ENCODE measurements around the gene EHHADH.
"Not testable (repeated sequence)": the region's sequence is repeated elsewhere in the genome, so short reads cannot be mapped to it uniquely, and the experiment has no call there.

Gene EHHADH

DNA sequence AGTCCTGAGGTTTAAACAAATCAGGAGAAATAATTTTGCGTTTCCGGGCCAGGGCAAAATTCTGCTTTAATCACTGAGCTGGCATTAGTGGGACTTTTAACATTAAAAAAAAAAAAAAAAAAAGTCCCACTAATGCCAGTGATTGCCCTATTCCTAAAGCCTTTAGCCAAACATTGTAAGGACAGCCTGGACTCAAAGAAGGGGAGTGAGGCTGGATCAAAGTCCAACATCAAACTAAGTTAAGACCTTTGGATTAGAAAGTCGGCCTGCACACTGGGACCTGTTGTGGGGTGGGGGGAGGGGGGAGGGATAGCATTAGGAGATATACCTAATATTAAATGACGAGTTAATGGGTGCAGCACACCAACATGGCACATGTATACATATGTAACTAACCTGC is 716 bp downstream of the EHHADH start:
- DNase-seq (ENCODE audit: low read depth in 2 of 2, low spot score in 1 of 2): not testable (repeated sequence)

DNA sequence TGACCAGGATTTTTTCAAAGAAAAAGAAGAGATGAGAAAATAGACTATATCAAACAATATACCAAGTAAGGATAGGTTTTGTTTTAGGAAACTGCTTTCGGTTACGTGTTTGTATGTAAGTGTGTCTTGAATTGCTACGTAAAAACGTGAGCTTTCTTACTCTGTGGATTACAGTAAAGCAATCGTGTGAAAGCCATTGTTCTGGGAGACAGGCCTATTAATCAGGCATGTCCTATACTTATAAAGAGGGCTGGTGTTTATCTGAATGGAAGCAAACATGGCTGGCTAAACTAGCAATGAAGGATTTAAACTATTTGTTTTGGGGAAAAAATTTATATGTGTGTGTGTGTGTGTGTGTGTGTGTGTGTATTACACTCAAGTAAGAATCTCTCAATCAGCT is 2.6 kb downstream of the EHHADH start:
- no peak for DNase-seq (ENCODE audit: low read depth in 2 of 2, low spot score in 1 of 2)

DNA sequence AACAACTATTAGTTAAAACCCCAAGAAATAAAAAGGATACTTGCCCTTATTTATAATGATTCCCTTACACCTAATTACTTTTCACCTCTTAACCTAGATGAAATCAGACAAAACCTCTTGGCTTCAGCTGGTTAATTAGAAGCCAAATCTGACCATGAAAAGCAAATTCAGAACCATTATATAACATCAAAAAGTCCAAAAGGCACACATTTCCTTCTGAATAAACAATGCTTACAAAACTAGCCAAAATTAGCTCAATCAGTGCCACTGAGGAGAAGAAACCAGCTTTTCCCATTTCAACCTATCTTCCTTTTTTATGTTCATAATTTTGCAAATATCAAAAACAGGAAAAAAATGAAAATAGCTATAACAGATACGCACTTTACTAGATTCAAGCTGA is 3.2 kb downstream of the EHHADH start:
- DNase-seq (ENCODE audit: low read depth in 2 of 2, low spot score in 1 of 2): no peak

DNA sequence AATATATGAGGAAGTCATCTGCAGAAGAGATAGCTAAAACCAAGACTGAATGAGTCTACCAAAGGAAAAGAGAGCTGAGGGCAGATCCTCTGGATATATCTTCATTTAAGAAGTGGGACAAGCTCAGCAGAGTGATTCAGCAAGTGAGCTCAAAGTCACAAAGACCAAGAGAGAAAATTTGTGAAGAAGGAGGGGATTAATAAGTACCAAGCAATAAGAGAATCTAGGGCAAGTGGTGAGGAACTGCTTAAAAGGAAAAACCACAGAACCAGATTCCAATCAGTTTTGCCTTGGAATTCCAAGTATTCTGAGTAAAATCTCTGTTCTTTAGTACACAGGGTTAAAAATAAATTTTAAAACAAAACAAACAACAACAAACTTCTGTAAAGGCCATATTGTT is 3.6 kb downstream of the EHHADH start:
- DNase-seq (ENCODE audit: low read depth in 2 of 2, low spot score in 1 of 2): no peak

DNA sequence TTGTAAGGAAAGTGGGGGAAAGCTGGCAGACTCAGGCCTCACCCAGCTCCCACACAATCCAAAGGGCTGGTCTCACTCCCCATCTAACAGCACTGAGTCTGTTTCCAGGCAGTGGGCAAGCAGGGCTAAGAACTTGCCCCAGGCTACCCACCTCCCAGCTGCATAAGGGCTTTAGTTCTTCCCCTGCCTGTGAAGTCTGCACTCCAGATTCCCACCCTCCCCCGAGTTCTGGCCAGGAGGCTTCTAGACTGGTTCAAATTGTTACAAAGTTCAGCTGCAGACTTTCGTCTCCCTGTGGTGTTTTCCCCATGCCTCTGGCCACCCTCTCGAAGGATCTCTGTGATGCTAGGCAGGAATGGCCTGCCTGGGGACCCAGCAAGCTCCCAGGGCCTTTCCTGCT is 11.2 kb downstream of the EHHADH start:
- DNase-seq (ENCODE audit: low read depth in 2 of 2, low spot score in 1 of 2): no peak

DNA sequence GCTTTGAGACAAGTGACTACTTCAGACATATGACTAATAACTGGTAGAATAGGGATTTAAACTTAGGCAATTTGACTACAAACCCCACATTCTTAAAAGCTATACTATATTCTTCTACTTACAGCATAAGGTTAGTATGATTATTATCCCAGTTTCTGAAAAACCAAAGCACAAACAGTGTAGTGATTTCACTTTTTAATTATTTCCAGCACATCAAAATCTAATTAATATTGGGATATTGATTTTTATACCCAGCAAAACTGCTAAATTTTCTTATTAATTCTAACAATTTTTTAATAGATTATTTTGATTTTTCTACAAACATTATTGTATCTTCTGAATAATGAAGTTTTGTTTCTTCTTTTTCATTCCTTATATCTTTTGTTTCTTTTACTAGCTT is 16.9 kb downstream of the EHHADH start:
- no peak for DNase-seq (ENCODE audit: low read depth in 2 of 2, low spot score in 1 of 2)

DNA sequence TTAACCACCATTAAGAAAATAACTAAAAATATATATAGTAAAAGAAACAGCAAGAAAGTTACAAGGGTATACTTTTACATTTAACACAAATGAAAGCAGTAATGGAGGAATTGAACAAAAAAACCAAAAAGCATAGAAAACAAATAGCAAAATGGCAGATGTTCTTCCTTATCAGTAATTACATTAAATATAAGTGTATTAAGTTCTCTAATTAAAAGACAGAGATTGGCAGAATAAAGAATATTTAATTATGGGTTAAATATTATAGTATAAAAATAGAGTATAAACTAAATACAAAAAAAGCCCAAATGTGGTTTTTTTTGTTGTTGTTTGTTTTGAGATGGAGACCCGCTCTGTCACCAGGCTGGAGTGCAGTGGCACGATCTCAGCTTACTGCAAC is 20.5 kb downstream of the EHHADH start:
- DNase-seq (ENCODE audit: low read depth in 2 of 2, low spot score in 1 of 2): no peak

DNA sequence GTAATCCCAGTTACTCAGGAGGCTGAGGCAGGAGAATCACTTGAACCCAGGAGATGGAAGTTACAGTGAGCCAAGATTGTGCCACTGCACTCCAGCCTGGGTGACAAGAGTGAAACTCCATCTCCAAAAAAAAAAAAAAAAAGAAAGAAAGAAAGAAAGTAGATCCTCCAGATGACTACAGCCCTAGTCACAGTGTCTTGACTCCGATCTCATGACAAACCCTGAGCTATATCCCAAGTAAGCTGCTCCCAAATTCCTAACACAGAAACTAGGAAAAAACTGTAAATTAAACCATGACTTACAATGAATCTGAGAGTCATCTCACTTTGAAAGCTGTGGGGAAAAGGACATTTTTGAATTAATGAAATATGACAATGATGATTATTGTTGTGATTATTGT is 27.3 kb downstream of the EHHADH start:
- not testable (repeated sequence) for DNase-seq (ENCODE audit: low read depth in 2 of 2, low spot score in 1 of 2)

DNA sequence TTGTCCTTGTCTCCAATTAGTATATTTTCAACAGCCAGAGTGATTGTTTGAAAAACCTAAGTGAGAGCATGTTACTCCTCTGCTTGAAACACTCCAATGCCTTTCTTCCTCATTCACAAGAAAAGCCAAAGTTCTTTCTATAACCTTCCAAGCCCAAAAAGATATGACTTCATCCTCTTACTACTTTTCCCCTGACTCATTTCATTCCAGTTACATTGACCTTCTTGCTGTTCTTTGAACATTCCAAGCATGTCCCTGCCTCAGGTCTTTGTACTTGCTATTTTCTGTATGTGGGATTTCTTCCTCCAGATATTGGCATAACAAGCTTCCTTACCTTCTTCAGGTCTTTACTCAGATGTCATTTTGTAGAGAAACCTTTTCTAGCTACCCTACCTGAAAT is 28.3 kb downstream of the EHHADH start:
- DNase-seq (ENCODE audit: low read depth in 2 of 2, low spot score in 1 of 2): no peak

DNA sequence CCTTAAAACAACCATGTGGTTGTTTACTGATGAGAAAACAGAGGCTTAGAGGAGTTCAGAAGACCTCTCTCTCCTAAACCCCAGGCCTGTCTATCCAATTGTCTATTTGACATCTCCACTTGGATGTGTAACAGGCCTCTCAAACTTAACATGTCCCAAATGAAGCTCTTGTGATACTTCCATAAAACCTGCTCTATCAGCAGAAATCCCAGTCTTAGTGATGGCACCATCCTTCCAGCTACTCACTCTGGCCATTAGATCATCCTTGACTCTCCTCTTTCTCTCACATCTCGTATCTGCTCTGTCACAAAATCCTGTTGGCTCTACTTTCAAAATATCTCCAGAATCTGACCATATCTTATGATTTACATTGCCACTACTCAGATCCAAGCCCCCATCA is 28.8 kb downstream of the EHHADH start:
- DNase-seq (ENCODE audit: low read depth in 2 of 2, low spot score in 1 of 2): no peak

DNA sequence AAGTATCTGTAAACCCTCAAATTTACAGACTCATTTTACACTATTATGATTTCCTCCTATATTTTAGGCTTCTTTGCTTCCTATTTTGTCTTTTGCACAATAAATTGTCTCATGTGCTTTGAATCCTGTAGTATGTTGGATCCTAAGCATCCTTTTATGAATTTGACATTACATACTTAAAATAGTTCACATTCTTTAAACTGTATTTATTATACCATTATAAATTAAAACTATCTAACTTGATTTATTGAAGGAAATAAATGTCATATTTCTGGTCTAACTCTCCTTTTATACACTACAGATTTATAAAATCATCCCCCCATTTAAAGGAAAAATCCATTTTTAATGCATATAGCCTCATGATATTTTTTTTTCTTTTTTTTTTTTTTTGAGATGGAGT is 32.6 kb downstream of the EHHADH start:
- no peak for DNase-seq (ENCODE audit: low read depth in 2 of 2, low spot score in 1 of 2)

DNA sequence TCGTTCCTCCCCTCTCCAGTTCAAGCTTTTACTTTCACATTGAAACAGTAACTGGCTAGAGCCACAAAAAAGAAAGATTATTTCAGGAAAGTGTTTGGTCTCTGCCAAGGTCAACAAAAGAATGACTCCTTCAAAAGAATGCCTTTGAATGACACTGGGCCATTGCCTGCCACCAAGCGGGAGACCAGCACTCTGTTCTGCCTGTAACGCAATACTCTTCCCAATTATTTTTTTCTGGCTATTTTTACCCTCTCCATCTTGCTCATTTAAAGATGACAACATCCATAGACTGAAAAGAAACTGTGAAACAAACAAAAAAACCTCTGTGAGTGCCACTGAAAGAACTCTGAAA is 37.3 kb downstream of the EHHADH start:
- no peak for DNase-seq (ENCODE audit: low read depth in 2 of 2, low spot score in 1 of 2)

DNA sequence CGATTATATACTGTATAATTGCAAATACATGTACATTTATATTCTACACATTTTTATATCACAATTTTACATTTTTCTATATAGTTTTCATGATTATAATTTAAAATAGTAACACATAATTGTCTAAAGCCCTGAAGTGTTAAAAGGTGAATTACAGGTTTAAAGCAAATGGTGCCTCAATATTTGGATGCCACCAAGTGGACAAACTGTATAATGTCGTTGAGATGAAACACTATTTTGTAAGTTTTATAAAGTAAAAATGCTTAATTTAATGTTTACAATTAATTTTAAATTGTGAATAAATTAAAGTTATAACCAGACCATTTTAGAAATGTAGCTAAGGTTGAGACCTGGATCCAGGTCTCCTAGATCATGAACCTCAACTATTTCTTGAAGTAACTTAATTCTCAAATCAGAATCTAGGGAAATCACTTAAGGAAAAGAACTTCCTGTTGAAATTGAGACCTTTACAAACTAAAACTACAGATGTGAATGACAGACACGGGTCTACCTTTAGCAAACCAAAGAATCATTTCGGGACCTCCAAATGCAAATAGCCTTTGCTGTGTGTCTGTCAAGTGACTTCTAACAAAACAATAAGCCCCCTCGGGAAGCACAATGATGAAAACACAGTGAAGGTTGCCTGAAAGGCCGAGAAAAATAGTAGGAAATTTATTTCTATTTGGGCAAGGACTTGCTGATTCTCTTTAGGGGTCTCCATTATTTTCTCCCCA is 37.8 kb downstream of the EHHADH start:
- DNase-seq (ENCODE audit: low read depth in 2 of 2, low spot score in 1 of 2): no peak

DNA sequence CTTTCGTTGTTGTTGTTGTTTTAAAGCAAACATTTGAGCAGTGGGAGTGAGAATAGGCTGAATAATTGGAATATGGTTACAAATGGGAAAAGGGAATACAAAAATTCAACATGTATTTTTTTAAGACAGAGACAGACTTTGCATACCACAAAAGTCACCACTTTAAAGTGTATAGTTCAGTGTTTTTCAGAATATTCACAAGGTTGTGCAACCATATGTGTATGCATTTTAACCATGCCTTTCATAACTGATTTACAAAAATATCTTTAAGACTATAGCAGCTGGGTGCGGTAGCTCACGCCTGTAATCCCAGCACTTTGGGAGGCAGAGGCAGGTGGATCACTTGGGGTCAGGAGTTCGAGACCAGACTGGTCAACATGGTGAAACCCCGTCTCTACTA is 41.3 kb downstream of the EHHADH start:
- DNase-seq (ENCODE audit: low read depth in 2 of 2, low spot score in 1 of 2): no peak

DNA sequence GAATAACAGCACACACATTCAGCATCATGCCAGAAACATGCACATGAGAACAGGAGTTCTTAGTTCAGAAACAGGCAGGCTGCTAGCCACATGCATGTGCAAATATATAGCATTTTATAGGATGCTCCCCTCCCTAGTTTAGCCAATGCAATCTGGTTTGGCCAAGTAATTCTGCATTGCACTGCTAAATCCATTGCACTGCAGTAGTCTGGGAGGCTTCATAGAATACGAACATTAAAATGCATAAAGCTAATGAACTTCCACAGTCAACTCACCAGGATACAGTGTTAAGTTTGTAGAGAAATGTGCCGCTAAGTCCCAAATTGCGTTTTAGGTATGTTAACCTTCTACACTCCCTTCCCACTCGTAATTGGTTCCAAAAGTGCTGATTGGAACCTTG is 41.8 kb downstream of the EHHADH start:
- DNase-seq (ENCODE audit: low read depth in 2 of 2, low spot score in 1 of 2): no peak

DNA sequence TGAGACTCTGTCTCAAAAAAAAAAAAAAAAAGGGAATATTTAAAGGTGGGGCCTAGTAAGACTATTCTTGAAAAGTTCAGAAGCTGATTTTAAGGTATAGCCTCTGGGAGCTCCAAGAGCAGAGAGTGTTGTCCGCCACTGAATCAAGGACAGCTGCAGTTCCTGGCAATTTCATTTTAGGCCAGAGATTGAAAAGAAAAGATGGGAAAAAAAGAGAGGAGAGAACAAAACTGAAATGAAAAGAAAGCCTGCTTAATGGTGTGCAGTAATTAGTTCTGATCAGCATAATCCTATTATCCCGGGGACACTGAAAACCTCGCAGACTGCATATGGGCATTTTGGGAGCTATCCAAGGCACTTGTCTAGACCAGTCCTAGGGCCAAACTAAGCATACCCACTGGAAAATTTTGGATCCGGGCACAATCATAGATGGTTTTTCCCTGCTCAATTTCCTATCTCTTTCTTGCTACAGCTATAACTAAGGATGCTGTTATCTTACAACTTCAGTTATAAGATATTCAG is 43.2 kb downstream of the EHHADH start:
- DNase-seq (ENCODE audit: low read depth in 2 of 2, low spot score in 1 of 2): no peak

DNA sequence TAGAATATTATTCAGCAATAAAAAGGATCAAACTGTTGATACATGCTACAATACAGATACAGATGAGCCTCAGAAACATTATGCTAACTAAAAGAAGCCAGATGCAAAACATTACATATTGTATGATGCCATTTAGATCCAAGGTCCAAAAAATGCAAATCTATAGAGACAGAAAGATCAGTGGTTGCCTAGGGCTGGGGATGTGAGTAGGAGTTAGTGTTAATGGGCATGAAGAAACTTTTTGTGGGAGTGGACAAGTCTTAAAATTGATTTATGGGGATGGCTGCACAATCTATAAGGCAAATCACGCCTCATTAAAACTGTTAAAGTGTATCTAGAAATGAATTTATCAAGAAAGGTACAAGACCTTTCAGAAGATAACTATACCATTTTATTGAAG is 45.0 kb downstream of the EHHADH start:
- DNase-seq (ENCODE audit: low read depth in 2 of 2, low spot score in 1 of 2): no peak

DNA sequence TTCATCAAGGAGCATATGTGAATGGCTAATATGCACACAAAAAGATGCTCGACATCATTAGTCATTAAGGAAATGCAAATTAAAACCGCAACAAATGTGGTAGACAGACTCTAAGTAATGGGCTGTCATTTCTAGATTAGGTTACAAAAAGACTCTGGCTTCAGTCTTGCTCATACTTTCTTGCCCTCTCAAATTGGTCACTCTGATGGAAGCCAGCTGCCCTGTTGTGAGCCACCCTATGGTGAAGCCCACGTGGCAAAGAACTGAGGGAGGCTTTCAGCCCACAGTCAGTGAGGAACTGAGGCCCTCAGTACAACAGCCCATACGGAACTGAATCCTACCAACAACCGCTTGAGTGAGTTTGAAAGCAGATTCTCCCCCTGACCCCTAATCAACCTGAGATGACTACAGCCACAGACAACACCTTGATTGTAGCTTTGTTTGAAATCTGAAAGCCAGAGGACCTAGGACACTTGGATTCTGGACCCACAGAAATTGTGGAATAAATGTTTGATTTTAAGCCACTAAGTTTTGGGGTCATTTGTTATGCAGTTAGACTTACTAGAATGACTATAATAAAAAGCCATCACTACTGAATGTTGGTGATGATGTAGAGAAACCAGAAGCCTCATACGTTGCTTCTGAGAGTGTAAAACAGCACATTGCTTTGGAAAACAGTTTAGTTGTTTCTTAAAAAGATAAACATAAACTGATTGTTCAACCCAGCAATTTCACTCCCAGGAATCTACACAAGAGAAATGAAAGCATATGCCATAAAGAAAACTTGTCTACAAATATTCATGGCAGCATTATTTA is 45.7 kb downstream of the EHHADH start:
- no peak for DNase-seq (ENCODE audit: low read depth in 2 of 2, low spot score in 1 of 2)

DNA sequence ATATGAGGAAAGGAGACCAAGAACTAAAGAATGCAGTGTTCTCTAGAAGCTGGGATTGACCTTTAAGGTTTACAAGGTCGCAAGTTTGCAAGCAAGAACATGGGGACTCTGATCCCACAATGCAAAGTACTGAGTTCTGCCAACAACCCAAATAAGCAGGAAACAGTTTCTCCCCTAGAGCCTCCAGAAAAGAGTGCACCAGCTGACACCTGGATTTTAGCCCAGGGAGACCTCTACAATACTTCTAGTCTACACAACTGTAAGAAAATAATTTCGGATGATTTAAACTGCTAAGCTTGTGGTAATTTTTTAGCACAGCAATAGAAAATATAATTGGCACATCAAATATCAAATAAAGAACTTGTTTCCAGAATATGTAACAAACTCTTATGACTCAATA is 46.4 kb downstream of the EHHADH start:
- DNase-seq (ENCODE audit: low read depth in 2 of 2, low spot score in 1 of 2): no peak

DNA sequence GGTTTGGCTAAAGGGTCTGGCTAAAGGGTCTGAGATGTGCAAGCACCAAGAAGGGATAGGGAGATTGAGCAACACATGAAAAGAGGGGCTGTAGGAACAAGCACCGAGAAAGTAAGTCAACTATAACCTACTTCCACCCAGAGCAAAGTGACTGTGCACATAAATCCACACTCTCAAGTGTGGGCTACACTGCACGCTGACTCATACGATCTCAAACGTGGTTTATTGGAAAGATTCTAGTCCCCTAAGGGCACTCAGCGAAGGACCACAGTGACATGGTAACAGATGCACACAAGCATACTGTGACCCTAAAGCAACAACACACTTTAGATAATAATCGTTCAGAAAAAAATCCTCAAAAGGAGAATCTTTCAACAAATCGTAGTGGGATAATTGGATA is 48.0 kb downstream of the EHHADH start:
- no peak for DNase-seq (ENCODE audit: low read depth in 2 of 2, low spot score in 1 of 2)

DNA sequence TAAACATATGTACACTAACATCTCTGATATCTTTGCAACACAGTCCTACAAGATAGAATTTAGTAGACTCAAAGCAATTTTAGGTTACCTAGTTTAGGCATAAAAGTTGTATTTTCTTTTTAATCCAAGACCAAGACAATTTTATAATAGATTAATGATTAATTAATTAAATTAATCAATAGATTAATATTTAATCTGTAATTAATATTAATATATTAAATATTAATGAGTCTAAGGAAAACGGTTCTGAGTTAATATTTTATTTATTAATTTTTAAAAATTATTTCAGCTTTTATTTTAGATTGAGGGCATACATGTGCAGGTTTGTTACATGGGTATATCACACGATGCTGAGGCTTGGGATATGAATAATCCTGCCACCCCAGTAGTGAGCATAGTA is 49.0 kb downstream of the EHHADH start:
- no peak for DNase-seq (ENCODE audit: low read depth in 2 of 2, low spot score in 1 of 2)

DNA sequence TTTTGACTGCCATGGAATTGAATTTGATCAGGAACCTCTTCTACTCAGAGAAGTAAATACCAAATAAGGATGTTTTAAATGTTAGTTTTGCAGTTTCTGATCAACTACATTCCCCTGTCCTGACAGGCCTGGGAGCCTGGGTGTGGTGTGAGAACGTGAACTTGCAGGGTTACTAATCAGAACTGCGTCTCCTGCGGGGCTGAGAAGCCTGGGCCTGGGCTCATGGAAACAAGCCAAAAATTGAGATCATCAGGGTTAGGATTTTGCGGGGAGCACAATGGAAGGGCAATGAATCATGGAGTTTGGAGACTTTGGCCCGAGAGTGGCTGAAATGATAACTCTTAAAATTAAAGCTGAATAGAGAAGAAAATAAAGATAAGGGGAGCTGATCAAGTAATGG is 53.2 kb downstream of the EHHADH start:
- no peak for DNase-seq (ENCODE audit: low read depth in 2 of 2, low spot score in 1 of 2)

DNA sequence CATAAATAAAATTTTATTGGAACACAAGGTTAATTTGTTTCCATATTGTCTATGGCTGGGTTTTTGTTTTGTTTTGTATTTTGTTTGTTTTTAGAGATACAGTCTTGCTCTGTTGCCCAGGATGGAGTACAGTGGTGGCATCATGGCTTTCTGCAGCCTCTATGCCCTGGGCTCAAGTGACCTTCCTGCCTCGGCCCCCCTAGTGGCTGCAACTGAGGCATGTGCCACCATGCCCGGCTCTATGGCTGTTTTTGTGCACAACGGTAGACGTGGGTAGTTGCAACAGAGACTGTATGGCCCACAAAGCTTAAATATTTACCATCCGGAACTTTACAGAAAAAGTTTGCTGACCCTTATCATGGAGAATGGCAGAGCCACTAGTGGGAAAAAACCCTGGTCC is 54.2 kb downstream of the EHHADH start:
- no peak for DNase-seq (ENCODE audit: low read depth in 2 of 2, low spot score in 1 of 2)

Data from stimulated activated CD8-positive, alpha-beta memory T cell treated with anti-CD3 and anti-CD28 coated beads, Interleukin-4, amount 100 ng/mL, for 1 hour (primary cell).